K562 (cell line): ENCODE data around the gene MAST3.

Experiments used
- POLR2AphosphoS5 ChIP-seq: IDR thresholded peaks from 2 replicates; pipeline ENCODE4 v1.6.1; 2011; ENCODE audit warnings: mild to moderate bottlenecking, low read depth, low read length, moderate library complexity; ENCODE audit not compliant: control insufficient read depth, insufficient read depth
- TF ChIP-seq, protein P1 (sequence below), 2 experiments: fragments of 450-650 bp; formaldehyde crosslinking in 1 of 2; IDR thresholded peaks; 2 replicates each; pipeline versions ENCODE4 v1.4.0 to v1.6.1; 2014 to 2020; ENCODE audit warnings: mild to moderate bottlenecking in 2 of 2, borderline replicate concordance in 1 of 2, low read depth in 1 of 2

DNA sequence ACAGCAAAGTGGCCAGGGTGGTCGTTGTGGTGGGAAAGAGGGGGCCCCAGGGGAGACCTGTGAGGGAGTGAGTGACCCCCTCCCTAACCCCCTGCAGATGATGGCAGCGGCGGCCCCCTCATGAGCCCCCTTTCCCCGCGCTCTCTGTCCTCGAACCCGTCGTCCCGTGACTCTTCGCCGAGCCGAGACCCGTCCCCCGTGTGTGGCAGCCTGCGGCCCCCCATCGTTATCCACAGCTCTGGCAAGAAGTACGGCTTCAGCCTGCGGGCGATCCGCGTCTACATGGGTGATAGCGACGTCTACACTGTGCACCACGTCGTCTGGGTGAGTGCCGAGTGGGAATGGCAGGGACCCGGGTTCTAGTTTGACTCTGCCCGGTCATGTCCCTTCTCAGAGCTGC lies 47.3 kb downstream of the MAST3 start:
- no peak for TF ChIP-seq POLR2AphosphoS5
- TF ChIP-seq, protein P1, sequence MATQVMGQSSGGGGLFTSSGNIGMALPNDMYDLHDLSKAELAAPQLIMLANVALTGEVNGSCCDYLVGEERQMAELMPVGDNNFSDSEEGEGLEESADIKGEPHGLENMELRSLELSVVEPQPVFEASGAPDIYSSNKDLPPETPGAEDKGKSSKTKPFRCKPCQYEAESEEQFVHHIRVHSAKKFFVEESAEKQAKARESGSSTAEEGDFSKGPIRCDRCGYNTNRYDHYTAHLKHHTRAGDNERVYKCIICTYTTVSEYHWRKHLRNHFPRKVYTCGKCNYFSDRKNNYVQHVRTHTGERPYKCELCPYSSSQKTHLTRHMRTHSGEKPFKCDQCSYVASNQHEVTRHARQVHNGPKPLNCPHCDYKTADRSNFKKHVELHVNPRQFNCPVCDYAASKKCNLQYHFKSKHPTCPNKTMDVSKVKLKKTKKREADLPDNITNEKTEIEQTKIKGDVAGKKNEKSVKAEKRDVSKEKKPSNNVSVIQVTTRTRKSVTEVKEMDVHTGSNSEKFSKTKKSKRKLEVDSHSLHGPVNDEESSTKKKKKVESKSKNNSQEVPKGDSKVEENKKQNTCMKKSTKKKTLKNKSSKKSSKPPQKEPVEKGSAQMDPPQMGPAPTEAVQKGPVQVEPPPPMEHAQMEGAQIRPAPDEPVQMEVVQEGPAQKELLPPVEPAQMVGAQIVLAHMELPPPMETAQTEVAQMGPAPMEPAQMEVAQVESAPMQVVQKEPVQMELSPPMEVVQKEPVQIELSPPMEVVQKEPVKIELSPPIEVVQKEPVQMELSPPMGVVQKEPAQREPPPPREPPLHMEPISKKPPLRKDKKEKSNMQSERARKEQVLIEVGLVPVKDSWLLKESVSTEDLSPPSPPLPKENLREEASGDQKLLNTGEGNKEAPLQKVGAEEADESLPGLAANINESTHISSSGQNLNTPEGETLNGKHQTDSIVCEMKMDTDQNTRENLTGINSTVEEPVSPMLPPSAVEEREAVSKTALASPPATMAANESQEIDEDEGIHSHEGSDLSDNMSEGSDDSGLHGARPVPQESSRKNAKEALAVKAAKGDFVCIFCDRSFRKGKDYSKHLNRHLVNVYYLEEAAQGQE (IDR thresholded peaks at IDR 0.05; ENCODE audit: borderline replicate concordance): no peak
- TF ChIP-seq, protein P1 (CRISPR knock-in tag; IDR thresholded peaks at IDR 0.05; ENCODE audit: low read depth): no peak
